Activated CD4-positive, alpha-beta T cell treated with anti-CD3 and anti-CD28 coated beads, Interleukin-2, amount 50 U/mL, for 1 hour (primary cell): ENCODE results near the gene CTIF.

ENCODE experiments used
- DNase-seq: peaks from one replicate; pipeline ENCODE4 v3.0.0-alpha.2; 2020

The CTIF gene

DNA sequence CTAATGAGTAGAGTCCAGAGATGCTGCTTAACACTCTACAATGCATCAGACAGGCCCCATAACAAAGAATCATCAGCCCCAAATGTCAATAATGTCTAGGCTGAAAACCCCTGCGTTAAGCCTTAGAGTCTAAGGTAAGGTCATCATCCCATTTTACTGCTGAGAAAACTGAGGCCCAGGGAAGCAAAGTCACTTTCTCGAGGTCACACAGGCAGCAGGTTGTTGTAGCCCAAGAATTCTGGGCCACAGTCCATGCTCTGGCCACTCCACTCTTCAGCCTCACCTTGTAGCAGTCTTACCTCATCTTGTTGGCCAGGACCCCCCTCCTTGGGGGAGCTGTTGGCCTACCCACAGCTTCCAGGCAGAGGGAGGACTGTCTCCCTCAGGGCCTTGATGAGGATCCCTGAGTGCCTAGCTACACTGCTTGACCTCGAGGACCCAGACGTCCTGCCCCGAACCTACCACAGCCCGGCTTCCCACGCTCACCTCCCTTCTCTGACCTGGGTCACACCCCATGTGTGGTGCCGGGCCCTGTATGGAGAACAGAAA is 357.6 kb downstream of the CTIF start:
- no peak for DNase-seq

DNA sequence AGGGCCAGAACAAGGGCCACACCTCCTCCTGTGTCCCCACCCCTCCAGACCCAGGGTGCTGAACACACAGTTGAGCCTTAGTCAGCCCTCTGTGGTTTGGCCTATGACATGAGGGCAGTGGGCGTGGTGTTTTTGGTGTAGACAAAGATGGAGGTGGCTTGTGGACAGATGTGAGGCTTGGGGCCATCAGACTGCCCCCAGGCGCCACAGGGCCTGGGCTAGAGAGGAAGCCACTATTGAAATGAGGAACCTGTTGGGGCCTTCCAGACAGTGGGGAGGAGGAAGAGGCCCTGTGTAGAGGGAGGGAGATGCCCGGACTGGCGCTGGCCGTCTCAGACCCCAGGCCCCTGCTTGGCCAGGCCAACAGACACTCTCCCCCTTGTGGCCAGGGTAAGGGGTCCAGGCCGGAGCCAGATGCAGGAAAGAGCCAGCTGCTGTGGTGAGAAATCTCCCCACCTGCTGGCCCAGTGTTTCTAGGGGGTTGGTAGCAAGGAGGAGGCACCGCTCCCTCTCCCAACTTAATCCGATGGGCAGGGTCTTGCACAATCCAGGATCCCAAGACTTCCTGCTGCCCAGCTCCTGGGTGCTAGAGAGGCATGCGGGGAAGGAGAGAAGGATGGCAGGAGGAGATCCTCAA is 358.2 kb downstream of the CTIF start:
- no peak for DNase-seq

- no peak for DNase-seq
Observed at GRCh38 chr18:48897531-48897930, 358.7 kb downstream of the CTIF start.

- DNase-seq = no peak
Observed at GRCh38 chr18:48898521-48898920, 359.7 kb downstream of the CTIF start.

GRCh38 chr18:48899558-48900174 is 360.8 kb downstream of the CTIF start:
- DNase-seq = no peak

- no peak for DNase-seq
Observed at GRCh38 chr18:48900469-48900868, 361.6 kb downstream of the CTIF start.

DNA sequence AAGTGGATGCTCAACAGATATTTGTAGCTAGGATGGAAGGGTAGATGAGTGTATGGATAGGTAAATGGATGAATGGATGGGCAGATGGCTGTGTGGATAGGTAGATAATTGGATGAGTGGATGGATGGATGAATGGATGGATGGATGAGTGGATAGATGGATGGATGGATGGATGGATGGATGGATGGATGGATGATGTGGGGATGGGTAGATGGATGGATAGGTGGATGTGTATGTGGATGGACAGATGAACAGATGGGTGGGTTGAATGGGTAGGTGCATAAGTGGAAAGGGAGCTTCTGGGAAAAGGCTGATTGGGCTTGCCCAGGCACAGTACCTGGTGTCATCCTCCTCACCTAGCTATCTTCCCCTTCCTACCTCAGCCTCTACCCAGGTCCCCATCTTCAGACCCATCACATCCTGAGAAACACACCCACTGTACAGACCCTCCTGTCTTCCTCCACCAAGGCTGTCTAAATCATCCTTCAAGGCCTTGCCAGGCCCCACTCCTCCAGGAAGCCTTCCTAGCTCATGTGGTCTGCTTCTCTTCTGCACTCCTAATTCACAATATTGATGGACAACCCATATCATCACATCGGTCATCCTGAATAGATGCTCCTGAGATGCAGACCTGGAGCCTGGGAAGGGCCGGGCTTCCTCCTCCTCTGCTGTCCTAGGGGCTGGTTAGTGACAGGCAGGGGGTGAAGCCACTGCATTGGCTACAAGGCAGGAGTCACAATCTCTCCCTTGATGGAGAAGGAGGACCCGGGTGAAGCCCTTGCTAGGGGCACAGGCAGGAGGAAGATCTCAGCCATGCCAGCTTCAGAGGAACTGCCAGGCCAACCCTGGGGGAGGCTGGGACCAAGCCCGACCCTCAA is 362.6 kb downstream of the CTIF start:
- DNase-seq = no peak

GRCh38 chr18:48902023-48902855 is 363.4 kb downstream of the CTIF start:
- DNase-seq = no peak

GRCh38 chr18:48902856-48903601 is 364.2 kb downstream of the CTIF start:
- DNase-seq = no peak

- no peak for DNase-seq
Observed at GRCh38 chr18:48904091-48904490, 365.3 kb downstream of the CTIF start.

DNA sequence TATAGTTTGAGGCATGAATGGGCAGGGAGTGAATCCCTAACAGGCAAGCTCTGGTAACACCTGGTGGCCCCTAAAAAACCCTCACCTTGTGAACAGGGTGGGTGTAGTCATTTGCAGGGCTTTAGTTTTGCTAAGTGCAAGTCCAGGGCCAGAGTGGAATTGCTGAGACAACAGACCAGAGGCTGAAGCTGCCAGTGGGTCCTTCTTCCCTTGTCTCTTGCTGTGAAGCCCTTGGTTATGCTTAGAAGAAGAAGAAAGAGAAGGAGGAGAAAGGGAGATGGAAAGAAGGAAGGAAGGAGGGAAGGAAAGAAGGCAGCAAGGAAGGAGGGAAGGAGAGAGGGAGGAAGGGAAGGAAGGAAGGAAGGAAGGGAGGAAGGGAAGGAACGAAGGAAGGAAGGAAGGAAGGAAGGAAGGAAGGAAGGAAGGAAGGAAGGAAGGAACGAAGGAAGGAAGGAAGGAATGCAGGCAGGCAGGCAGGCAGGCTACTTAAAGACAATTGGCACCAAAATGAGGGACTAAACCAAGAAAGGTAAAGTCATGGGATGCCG is 366.1 kb downstream of the CTIF start:
- no peak for DNase-seq

DNA sequence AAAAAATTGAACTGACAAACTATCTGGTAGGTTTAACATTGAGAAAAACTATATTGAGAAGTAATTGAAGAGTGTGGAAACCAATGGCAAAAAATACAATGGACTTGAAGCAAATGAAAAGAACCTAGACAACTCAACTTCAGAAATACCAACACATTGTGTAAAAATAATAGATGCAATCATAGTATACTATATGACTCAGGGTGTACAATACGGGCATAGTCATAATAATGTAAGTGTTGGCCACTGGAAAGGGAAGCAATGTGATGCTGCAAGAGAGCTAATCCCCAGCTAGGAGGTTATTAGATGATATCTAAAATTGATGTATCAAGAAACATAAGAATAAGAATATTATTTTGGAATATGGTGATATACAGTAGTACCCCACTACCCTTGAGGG is 366.7 kb downstream of the CTIF start:
- no peak for DNase-seq

DNA sequence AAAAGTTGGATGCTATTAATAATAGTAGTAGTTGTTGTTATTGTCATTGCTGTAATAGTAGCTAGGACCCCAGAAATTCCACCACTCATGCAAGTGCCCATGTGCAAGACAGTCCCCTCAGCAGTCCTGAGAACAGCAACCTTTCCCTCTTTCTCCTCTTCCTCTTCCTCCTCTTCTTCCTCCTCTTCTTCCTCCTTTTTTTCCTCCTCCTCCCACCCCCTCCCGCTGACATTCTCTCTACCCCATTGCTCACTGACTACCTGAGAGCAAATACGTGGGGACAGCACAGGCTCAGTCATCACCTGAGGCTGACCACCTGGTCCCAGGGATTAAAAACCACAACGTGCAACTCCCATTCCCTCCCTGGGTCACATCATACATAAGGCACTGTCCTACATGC is 370.1 kb downstream of the CTIF start:
- DNase-seq = no peak

- no peak for DNase-seq
Observed at GRCh38 chr18:48909721-48910120, 370.9 kb downstream of the CTIF start.

GRCh38 chr18:48910972-48911545 is 372.2 kb downstream of the CTIF start:
- DNase-seq = no peak
